ENCODE results near the gene RHBDL2. TPM values are rescaled to one million over a fixed set of nuclear protein-coding genes. Genes with fewer than 3 reads are reported as not detected.
A peak's percentile ranks its signal among the peaks of the same experiment; 100 is the strongest.
"Not testable (repeated sequence)": the region's sequence is repeated elsewhere in the genome, so short reads cannot be mapped to it uniquely, and the experiment has no call there.

RHBDL2 gene
- total RNA-seq, 1 experiment from 2014 or later: 36.9 TPM

DNA sequence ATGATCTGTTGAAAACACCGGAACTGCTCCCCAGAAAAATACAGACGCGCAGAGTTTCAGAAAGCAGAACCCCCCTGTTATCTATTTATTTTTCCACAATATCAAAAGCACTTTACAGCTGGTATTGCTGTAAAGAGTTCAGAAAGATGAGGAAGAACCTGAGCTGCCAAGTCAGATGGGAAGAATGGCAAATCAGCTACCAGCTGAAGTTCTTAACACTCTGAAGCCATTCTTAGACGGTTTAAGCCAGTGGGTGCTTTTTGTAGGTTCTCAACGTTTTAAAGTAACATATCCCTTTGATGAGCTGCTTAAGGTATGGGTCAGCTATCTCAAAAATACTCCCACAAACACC, 48.7 kb upstream of the RHBDL2 start:
- POLR2A ChIA-PET (ENCODE audit: unreplicated experiment): interaction anchor here (0.6 to 0.9 kb wide), 2 partner anchors 35 to 852 kb away, joined by 4 to 8 read pairs; partner anchors contain the start of gene NDUFS5
- peaks cover 41% of the 10 kb centered on the region for H3F3A ChIP-seq (ENCODE audit: insufficient read depth, low read depth)
- H3K9me3 ChIP-seq (ENCODE audit: insufficient read depth, low read depth): no peaks in the 10 kb centered on the region
- peaks cover 34% of the 10 kb centered on the region for H4K20me1 ChIP-seq (ENCODE audit: insufficient read depth)
- peaks cover 42% of the 10 kb centered on the region for H3K79me2 ChIP-seq (ENCODE audit: low read depth)
- TSS peak; percentile 60 for BruUV-seq (replicated peaks)
- peak overlapping the region; percentile 33; the same call in 1 of the 2 replicates for H3K27ac ChIP-seq
- H3K9me2 ChIP-seq (ENCODE audit: insufficient read depth): no peaks in the 10 kb centered on the region
- no peak for DNase-seq
- H3K36me3 ChIP-seq (ENCODE audit: low read depth): 0 out of 2 replicates have a peak, but pooled peaks cover 4% of the 10 kb centered on the region
- peak overlapping the region; percentile 87 for H2AFZ ChIP-seq
- H3K4me3 ChIP-seq: peak overlapping the region; percentile 69
- H3K27me3 ChIP-seq (ENCODE audit: insufficient read depth, low read depth): no peaks in the 10 kb centered on the region
- H3K4me2 ChIP-seq: peak overlapping the region; percentile 89
- H3K4me1 ChIP-seq (replicated peaks; ENCODE audit: insufficient read depth): peaks cover 43% of the 10 kb centered on the region
- intact Hi-C loops (cut with micrococcal nuclease; ENCODE audit: unreplicated experiment): loop anchor here (1.0 to 5.0 kb wide), 2 partner anchors 37 to 49 kb away; partner anchors contain the start of genes NDUFS5 and RHBDL2
- TF ChIP-seq CTCF (conservative IDR thresholded peaks at IDR 0.05) (no peak), EZH2 (IDR thresholded peaks at IDR 0.05; ENCODE audit: low read depth) (no peak)
- CTCF ChIA-PET: interaction anchor here (0.9 kb wide), 1 partner anchor 30 kb away, joined by 3 read pairs; no protein-coding TSS in a partner anchor

- peak overlapping the region; percentile 69; the same call in 1 of the 2 replicates for H3K4me3 ChIP-seq
- peaks cover 47% of the 10 kb centered on the region for H3K4me1 ChIP-seq (replicated peaks; ENCODE audit: insufficient read depth)
- H3K27ac ChIP-seq: peak overlapping the region; percentile 33; the same call in 1 of the 2 replicates
These were observed 48.3 kb upstream of the RHBDL2 start for GRCh38 chr1:38989979-38990378.

DNA sequence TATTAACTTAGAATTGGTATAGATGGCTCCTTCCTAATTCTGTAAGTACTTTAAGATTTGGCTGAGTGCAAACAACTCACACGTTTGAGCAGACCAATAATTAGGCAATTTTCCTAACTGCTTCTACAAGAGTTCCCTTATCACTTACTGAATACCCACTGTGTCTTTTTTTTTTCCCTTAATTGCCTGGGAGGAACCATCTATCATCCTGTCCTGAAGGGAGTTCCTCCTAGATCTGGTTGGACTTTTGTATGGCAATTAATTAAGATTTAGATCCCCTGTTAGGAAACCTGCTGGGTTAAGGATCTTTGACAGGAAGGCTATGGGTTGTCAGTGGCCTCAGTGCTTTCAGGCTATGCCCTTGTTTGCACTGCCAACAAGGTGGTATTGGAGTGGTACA, 37.8 kb upstream of the RHBDL2 start:
- POLR2A ChIA-PET (ENCODE audit: unreplicated experiment); H3K9me2 ChIP-seq (ENCODE audit: insufficient read depth); H3K36me3 ChIP-seq (ENCODE audit: low read depth); H3K4me3 ChIP-seq; H3K4me1 ChIP-seq (replicated peaks; ENCODE audit: insufficient read depth); H2AFZ ChIP-seq; BruUV-seq (replicated peaks); H4K20me1 ChIP-seq (ENCODE audit: insufficient read depth); H3K79me2 ChIP-seq (ENCODE audit: low read depth); DNase-seq; H3K9me3 ChIP-seq (ENCODE audit: insufficient read depth, low read depth); intact Hi-C loops (cut with micrococcal nuclease; ENCODE audit: unreplicated experiment); H3K4me2 ChIP-seq; CTCF ChIA-PET; H3K27me3 ChIP-seq (ENCODE audit: insufficient read depth, low read depth); H3F3A ChIP-seq (ENCODE audit: insufficient read depth, low read depth); H3K27ac ChIP-seq: not testable (repeated sequence)

More at GRCh38 chr1:38989979-38990378, 48.3 kb upstream of the RHBDL2 start:
- Histone ChIP-seq H2AFZ (no peak overlapping the region), H3K9me3 (ENCODE audit: insufficient read depth, low read depth) (no peaks in the 10 kb centered on the region), H3K4me2 (peak overlapping the region; percentile 89), H4K20me1 (ENCODE audit: insufficient read depth) (peaks cover 30% of the 10 kb centered on the region), H3K9me2 (ENCODE audit: insufficient read depth) (no peaks in the 10 kb centered on the region), H3K79me2 (ENCODE audit: low read depth) (peaks cover 38% of the 10 kb centered on the region), H3K27me3 (ENCODE audit: insufficient read depth, low read depth) (no peaks in the 10 kb centered on the region), H3K36me3 (ENCODE audit: low read depth) (0 out of 2 replicates have a peak, but pooled peaks cover 4% of the 10 kb centered on the region), H3F3A (ENCODE audit: insufficient read depth, low read depth) (peaks cover 38% of the 10 kb centered on the region)
- intact Hi-C loops (cut with micrococcal nuclease; ENCODE audit: unreplicated experiment): loop anchor here (1.0 to 5.0 kb wide), 2 partner anchors 37 to 49 kb away; partner anchors contain the start of genes NDUFS5 and RHBDL2
- BruUV-seq (replicated peaks): no TSS peak
- no peak for DNase-seq
- POLR2A ChIA-PET (ENCODE audit: unreplicated experiment): interaction anchor here (0.6 to 0.9 kb wide), 3 partner anchors 36 to 852 kb away, joined by 4 to 8 read pairs (median 5); partner anchors contain the start of gene NDUFS5
- CTCF ChIA-PET: interaction anchor here (0.6 to 0.9 kb wide), 2 partner anchors 30 to 31 kb away, joined by 3 read pairs; no protein-coding TSS in a partner anchor
- TF ChIP-seq EZH2 (IDR thresholded peaks at IDR 0.05; ENCODE audit: low read depth): no peak
- TF ChIP-seq CTCF (conservative IDR thresholded peaks at IDR 0.05): no peak

GRCh38 chr1:38978245-38978542, 36.6 kb upstream of the RHBDL2 start:
- POLR2A ChIA-PET (ENCODE audit: unreplicated experiment); CTCF ChIA-PET; BruUV-seq (replicated peaks); H3K27ac ChIP-seq; H2AFZ ChIP-seq; H3K27me3 ChIP-seq (ENCODE audit: insufficient read depth, low read depth); H3K9me3 ChIP-seq (ENCODE audit: insufficient read depth, low read depth); H4K20me1 ChIP-seq (ENCODE audit: insufficient read depth); H3K4me1 ChIP-seq (replicated peaks; ENCODE audit: insufficient read depth); H3K79me2 ChIP-seq (ENCODE audit: low read depth); H3K36me3 ChIP-seq (ENCODE audit: low read depth); H3K4me2 ChIP-seq; DNase-seq; intact Hi-C loops (cut with micrococcal nuclease; ENCODE audit: unreplicated experiment); H3F3A ChIP-seq (ENCODE audit: insufficient read depth, low read depth); H3K9me2 ChIP-seq (ENCODE audit: insufficient read depth); H3K4me3 ChIP-seq: not testable (repeated sequence)

DNA sequence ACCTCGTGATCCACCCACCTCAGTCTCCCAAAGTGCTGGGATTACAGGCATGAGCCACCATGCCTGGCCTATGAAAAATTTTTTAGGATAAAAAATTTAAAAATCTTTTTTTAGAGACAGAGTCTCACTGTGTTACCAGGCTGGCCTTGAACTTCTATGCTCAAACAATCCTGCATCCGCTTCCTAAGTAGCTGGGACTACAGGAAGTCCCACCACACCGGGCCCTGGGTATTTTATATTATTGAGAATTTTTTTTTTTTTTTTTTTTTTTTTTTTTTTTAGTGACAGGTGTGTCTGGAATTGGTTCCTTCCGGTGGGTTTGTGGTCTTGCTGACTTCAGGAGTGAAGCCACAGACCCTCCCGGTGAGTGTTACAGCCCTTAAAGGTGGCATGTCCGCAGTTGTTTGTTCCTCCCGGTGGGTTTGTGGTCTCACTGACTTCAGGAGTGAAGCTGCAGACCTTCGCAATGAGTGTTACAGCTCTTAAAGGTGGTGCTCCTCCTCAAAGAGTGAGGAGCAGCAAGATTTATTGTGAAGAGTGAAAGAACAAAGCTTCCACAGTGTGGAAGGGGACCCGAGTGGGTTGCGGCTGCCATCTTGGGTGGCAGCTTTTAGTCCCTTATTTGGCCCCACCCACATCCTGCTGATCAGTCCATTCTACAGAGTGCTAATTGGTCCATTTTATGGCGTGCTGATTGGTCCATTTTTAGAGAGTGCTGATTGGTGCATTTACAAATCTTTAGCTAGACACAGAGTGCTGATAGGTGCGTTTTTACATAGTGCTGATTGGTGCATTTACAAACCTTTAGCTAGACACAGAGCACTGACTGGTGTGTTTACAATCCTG, 36.0 kb upstream of the RHBDL2 start:
- H3K9me3 ChIP-seq (ENCODE audit: insufficient read depth, low read depth); H3K79me2 ChIP-seq (ENCODE audit: low read depth); H3F3A ChIP-seq (ENCODE audit: insufficient read depth, low read depth); POLR2A ChIA-PET (ENCODE audit: unreplicated experiment); H2AFZ ChIP-seq; H3K36me3 ChIP-seq (ENCODE audit: low read depth); DNase-seq; BruUV-seq (replicated peaks); H3K4me2 ChIP-seq; H3K9me2 ChIP-seq (ENCODE audit: insufficient read depth); H3K27ac ChIP-seq; H4K20me1 ChIP-seq (ENCODE audit: insufficient read depth); H3K4me3 ChIP-seq; intact Hi-C loops (cut with micrococcal nuclease; ENCODE audit: unreplicated experiment); H3K27me3 ChIP-seq (ENCODE audit: insufficient read depth, low read depth); H3K4me1 ChIP-seq (replicated peaks; ENCODE audit: insufficient read depth): not testable (repeated sequence)
- CTCF ChIA-PET: interaction anchor here (0.6 kb wide), 2 partner anchors 10 to 50 kb away, joined by 3 to 9 read pairs; no protein-coding TSS in a partner anchor
